Bone marrow (tissue), 2 donors: ENCODE data around the gene C14orf93.
"Not testable (repeated sequence)": the region's sequence is repeated elsewhere in the genome, so short reads cannot be mapped to it uniquely, and the experiment has no call there.

Experiments used
- DNase-seq, 2 donors: peaks; one replicate each; lab custom pipeline; 2025; lab: John Stamatoyannopoulos, UW

Gene C14orf93

GRCh38 chr14:22973217-22974032 lies 36.5 kb downstream of the C14orf93 start:
- DNase-seq = peak in 1 of 2 donors; percentile 11

- no peak for DNase-seq
Measured at GRCh38 chr14:22972313-22972930, 37.5 kb downstream of the C14orf93 start.

GRCh38 chr14:22971152-22971551 lies 38.8 kb downstream of the C14orf93 start:
- no peak for DNase-seq

- no peak for DNase-seq
Measured at GRCh38 chr14:22966783-22967269, 43.1 kb downstream of the C14orf93 start.

GRCh38 chr14:22965916-22966782 lies 43.8 kb downstream of the C14orf93 start:
- not testable (repeated sequence) for DNase-seq

- no peak for DNase-seq
Measured at GRCh38 chr14:22962061-22962676, 47.8 kb downstream of the C14orf93 start.

- DNase-seq = no peak
Measured at GRCh38 chr14:22955702-22956569, 54.0 kb downstream of the C14orf93 start.

GRCh38 chr14:22952418-22952817 lies 57.5 kb downstream of the C14orf93 start:
- no peak for DNase-seq

GRCh38 chr14:22951795-22952194 lies 58.1 kb downstream of the C14orf93 start:
- DNase-seq = not testable (repeated sequence)

GRCh38 chr14:22945642-22946041 lies 64.3 kb downstream of the C14orf93 start:
- no peak for DNase-seq

- no peak for DNase-seq
Measured at GRCh38 chr14:22939684-22940083, 70.3 kb downstream of the C14orf93 start.
